ENCODE measurements around the gene VIPR2. TPM values are rescaled to one million over a fixed set of nuclear protein-coding genes. Genes with fewer than 3 reads are reported as not detected.

VIPR2 gene
- total RNA-seq, 6 experiments from 2014 or later: 0.15 to 0.51 (median 0.26) TPM; not detected in 2

DNA sequence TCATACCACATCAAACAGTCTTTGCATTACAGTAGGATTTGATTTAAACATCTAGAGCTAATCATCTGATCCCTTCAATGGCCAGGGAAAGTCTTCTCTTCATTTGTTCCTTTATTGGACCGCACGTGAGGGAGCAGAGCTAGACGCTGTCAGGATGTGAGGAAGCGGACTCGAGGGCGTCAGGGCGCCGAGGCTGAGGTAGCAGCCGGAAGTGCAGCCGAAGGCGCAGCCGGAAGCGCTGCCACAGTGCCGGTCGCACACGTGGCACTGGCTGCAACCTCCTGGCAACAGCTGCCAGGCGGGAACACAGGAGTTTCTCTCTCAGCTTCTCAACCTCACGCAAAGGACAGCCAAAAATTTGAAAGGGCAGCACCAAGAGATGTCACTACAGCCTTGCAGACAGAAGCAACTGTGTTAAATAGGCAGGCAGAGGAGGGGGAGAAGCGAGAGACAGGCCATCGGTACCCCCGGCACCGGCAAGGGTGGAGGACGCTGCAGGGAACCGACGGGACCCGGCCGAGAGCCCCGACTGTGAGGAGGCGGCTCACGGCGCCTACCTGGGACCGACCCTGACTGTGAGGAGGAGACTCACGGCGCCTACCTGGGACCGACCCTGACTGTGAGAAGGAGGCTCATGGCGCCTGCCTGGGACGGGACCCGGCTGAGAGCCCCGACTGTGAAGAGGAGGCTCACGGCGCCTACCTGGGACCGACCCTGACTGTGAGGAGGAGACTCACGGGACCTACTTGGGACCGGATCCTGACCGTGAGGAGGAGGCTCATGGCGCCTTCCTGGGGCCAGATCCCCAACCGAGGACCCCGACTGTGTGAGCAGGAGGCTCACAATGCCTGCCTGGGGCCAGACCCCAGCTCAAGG, 32.3 kb downstream of the VIPR2 start:
- H3K4me1 ChIP-seq: no peaks in the 10 kb centered on the region
- no peak for TF ChIP-seq POLR2A (IDR thresholded peaks at IDR 0.05)
- TF ChIP-seq, protein P1, sequence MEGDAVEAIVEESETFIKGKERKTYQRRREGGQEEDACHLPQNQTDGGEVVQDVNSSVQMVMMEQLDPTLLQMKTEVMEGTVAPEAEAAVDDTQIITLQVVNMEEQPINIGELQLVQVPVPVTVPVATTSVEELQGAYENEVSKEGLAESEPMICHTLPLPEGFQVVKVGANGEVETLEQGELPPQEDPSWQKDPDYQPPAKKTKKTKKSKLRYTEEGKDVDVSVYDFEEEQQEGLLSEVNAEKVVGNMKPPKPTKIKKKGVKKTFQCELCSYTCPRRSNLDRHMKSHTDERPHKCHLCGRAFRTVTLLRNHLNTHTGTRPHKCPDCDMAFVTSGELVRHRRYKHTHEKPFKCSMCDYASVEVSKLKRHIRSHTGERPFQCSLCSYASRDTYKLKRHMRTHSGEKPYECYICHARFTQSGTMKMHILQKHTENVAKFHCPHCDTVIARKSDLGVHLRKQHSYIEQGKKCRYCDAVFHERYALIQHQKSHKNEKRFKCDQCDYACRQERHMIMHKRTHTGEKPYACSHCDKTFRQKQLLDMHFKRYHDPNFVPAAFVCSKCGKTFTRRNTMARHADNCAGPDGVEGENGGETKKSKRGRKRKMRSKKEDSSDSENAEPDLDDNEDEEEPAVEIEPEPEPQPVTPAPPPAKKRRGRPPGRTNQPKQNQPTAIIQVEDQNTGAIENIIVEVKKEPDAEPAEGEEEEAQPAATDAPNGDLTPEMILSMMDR (IDR thresholded peaks at IDR 0.05): no peak
- intact Hi-C loops (cut with DNase I): no loop called here
- no peaks in the 10 kb centered on the region for H3K9me3 ChIP-seq
- no peak overlapping the region for H3K4me3 ChIP-seq
- no peaks in the 10 kb centered on the region for H3K36me3 ChIP-seq
- ATAC-seq (peak in 1 of 4 donors; percentile 31), DNase-seq (peak in 2 of 3 donors; percentile 8 to 43)
- WGBS (ENCODE audit: insufficient coverage, low coverage, low lambda C conversion rate, missing lambda C conversion rate): 50% methylated on average over 13 of the region's 48 CpGs
- no peak overlapping the region for H3K27ac ChIP-seq
- no peaks in the 10 kb centered on the region for H3K27me3 ChIP-seq

DNA sequence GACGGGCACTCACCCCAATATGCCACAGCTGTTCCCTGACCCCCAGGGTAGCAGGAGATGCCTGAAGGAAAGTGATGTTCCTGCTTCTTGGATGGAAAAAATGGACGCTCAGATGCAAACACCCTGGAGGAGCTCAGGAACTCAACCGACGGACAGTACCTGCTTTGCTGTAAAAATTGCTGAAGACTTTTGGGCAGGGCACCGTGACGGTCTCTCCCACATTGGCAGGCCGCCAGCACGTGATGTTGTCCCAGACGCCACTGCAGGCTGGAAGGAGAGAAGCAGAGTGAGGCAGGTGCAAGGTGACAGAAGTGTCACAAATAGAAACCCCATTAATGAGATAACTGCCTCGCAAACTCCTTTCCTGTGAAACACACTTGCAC, 35.0 kb downstream of the VIPR2 start:
- ATAC-seq (no peak), DNase-seq (peak in 2 of 3 donors; percentile 11 to 34)
- no peaks in the 10 kb centered on the region for H3K36me3 ChIP-seq
- TF ChIP-seq, protein P1 (IDR thresholded peaks at IDR 0.05): no peak
- TF ChIP-seq POLR2A (IDR thresholded peaks at IDR 0.05): no peak
- no peaks in the 10 kb centered on the region for H3K27me3 ChIP-seq
- 41% methylated on average over 7 of the region's 10 CpGs for WGBS (ENCODE audit: insufficient coverage, low coverage, low lambda C conversion rate, missing lambda C conversion rate)
- H3K4me1 ChIP-seq: no peaks in the 10 kb centered on the region
- intact Hi-C loops (cut with DNase I): no loop called here
- H3K9me3 ChIP-seq: no peaks in the 10 kb centered on the region
- no peak overlapping the region for H3K4me3 ChIP-seq
- H3K27ac ChIP-seq: no peak overlapping the region

DNA sequence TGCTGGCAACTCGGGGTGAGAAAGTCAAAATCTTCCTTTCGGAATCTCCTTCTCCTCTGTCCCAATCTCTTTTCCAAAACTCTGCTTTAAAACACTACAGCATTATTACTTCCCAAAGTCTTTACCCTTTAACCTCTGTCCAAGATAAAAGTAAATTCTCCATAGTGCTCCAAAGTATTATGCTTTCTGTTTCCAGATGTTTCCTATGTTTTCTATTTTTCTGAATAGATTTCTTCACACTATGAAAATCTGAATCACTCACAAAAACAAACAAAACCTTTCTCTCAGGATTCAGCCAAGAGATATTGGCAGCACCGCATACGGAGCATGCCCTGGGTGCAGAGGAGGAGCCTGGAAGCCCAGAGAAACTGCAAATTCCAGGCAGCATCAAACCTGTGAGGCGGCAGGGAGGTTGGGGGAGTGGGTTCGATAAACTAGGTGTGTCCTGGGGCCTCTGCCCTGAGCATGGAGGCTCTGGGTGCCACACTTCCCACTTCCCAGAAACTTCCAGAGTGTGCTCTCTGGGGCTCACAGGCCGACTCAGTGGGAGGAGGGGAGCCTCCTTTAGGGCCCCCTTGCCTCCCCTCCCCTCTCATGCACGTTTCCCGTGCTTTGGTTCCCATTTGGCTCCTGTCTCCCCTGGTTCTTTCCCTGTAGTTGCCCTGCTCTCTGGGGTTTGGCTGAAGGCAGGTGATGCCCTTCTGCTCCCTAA, 35.6 kb downstream of the VIPR2 start:
- ATAC-seq (peak in 1 of 4 donors; percentile 33), DNase-seq (peak in 2 of 3 donors; percentile 16 to 23)
- H3K27ac ChIP-seq: no peak overlapping the region
- no peaks in the 10 kb centered on the region for H3K9me3 ChIP-seq
- intact Hi-C loops (cut with DNase I): no loop called here
- TF ChIP-seq, protein P1 (IDR thresholded peaks at IDR 0.05): no peak
- no peak for TF ChIP-seq POLR2A (IDR thresholded peaks at IDR 0.05)
- no peak overlapping the region for H3K4me3 ChIP-seq
- no peaks in the 10 kb centered on the region for H3K4me1 ChIP-seq
- H3K27me3 ChIP-seq: no peaks in the 10 kb centered on the region
- no peaks in the 10 kb centered on the region for H3K36me3 ChIP-seq
- 36% methylated on average over 6 of the region's 9 CpGs for WGBS (ENCODE audit: insufficient coverage, low coverage, low lambda C conversion rate, missing lambda C conversion rate)

DNA sequence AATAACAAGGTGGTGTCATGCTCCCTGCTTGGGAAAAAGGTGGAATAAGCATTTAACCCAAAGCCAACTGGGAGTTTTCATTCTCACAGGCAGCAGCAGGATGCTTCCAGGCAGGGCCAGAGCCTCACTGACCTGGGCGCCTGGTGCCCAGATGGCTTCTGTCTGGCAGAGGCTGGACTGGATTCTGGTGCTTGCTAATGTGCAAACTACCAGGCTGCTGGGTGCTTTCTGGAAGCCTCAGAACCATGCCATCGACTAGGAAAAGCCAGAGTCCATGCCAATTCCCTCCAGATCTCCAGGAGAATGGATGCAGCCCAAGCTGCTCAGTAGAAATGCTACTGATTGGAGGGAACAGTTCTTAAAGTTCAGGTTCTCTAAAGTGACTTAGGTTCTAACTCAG, 36.2 kb downstream of the VIPR2 start:
- WGBS (ENCODE audit: insufficient coverage, low coverage, low lambda C conversion rate, missing lambda C conversion rate): 0% methylated on average over 1 of the region's 2 CpGs
- no peaks in the 10 kb centered on the region for H3K36me3 ChIP-seq
- H3K9me3 ChIP-seq: no peaks in the 10 kb centered on the region
- ATAC-seq: no peak
- H3K27ac ChIP-seq: no peak overlapping the region
- no peaks in the 10 kb centered on the region for H3K4me1 ChIP-seq
- no peaks in the 10 kb centered on the region for H3K27me3 ChIP-seq
- no peak overlapping the region for H3K4me3 ChIP-seq
- no peak for DNase-seq
- intact Hi-C loops (cut with DNase I): no loop called here
- TF ChIP-seq, protein P1 (IDR thresholded peaks at IDR 0.05): no peak
- TF ChIP-seq POLR2A (IDR thresholded peaks at IDR 0.05): no peak
